B cell (primary cell): ENCODE data around the gene TBPL2. TPM values are rescaled to one million over a fixed set of nuclear protein-coding genes. Genes with fewer than 3 reads are reported as not detected.
A peak's percentile ranks its signal among the peaks of the same experiment; 100 is the strongest.

Source experiments
- ATAC-seq: fragments of 200-7000 bp; cut with Tn5 transposase; one replicate; pipeline ENCODE4 v1.10.0; 2021; ENCODE audit warnings: low read depth, mild to moderate bottlenecking, moderate number of reproducible peaks, moderate library complexity
- CTCF ChIA-PET: fragments of 350-600 bp; sonication (Branson Sonifier 250); formaldehyde crosslinking; loops from one replicate; lab custom pipeline; 2021; ENCODE audit warnings: antibody characterized with exemption, inconsistent platforms; lab: Charles Lee
- POLR2A ChIA-PET: fragments of 350-600 bp; sonication (Branson Sonifier 250); formaldehyde crosslinking; loops from one replicate; lab custom pipeline; 2021; ENCODE audit warnings: antibody characterized with exemption; lab: Charles Lee
- DNase-seq: peaks from one replicate; pipeline ENCODE4 v3.0.0; 2013
- H2AFZ ChIP-seq: 2 replicates; pipeline ENCODE4 v1.6.1; 2012; ENCODE audit warnings: mild to moderate bottlenecking, low read depth, low read length; ENCODE audit not compliant: insufficient read depth, poor library complexity, severe bottlenecking
- H3K27ac ChIP-seq, 2 donors: 1 replicate in 1 of 2; 2 replicates in 1 of 2; pipeline ENCODE4 v1.5.1; 2012 to 2013; ENCODE audit warnings: low read length in 2 of 2, mild to moderate bottlenecking in 2 of 2, moderate library complexity in 1 of 2
- H3K27me3 ChIP-seq, 4 experiments: fragments of 200-600 bp in 1 of 4; sonication (generic) in 1 of 4; replicated peaks in 1 of 4; 1 replicate in 2 of 4; 2 replicates in 2 of 4; pipeline versions ENCODE4 v1.6.1 to v1.7.0; 2013 to 2016; ENCODE audit warnings: low read length in 3 of 4, mild to moderate bottlenecking in 2 of 4, mixed read lengths in 1 of 4, moderate library complexity in 1 of 4; ENCODE audit not compliant: insufficient read depth in 4 of 4, control insufficient read depth in 3 of 4; ENCODE audit errors: control extremely low read depth in 1 of 4
- H3K36me3 ChIP-seq, 2 experiments: replicated peaks in 1 of 2; 1 replicate in 1 of 2; 2 replicates in 1 of 2; pipeline versions ENCODE4 v1.6.1 to v1.7.1; 2013; ENCODE audit warnings: low read length in 1 of 2; ENCODE audit not compliant: insufficient read depth in 2 of 2, control insufficient read depth in 1 of 2; ENCODE audit errors: control extremely low read depth in 1 of 2, extremely low read depth in 1 of 2
- H3K4me1 ChIP-seq, 2 donors: fragments of 200-600 bp in 1 of 2; sonication (generic) in 1 of 2; 1 replicate in 1 of 2; 2 replicates in 1 of 2; pipeline versions ENCODE4 v1.5.1 to v1.6.1; 2013 to 2017; ENCODE audit warnings: low read length in 2 of 2; ENCODE audit not compliant: control insufficient read depth in 2 of 2, insufficient read depth in 2 of 2
- H3K4me2 ChIP-seq: replicated peaks from 2 replicates; pipeline ENCODE3; 2012; ENCODE audit warnings: mild to moderate bottlenecking, low read depth, low read length; ENCODE audit not compliant: poor library complexity, severe bottlenecking
- H3K4me3 ChIP-seq, 5 experiments: fragments of 200-600 bp in 1 of 5; sonication (generic) in 1 of 5; 1 replicate in 3 of 5; 2 replicates in 2 of 5; pipeline versions ENCODE4 v1.5.1 to v1.7.0; 2011 to 2016; ENCODE audit warnings: low read length in 4 of 5, mild to moderate bottlenecking in 4 of 5, low read depth in 2 of 5, control low read depth in 1 of 5, moderate library complexity in 1 of 5; ENCODE audit not compliant: insufficient read depth in 1 of 5; ENCODE audit errors: control extremely low read depth in 1 of 5, extremely low read depth in 1 of 5
- H3K79me2 ChIP-seq: fragments of 200-600 bp; sonication (generic); one replicate; pipeline ENCODE4 v1.6.0; 2016; ENCODE audit warnings: low read length; ENCODE audit not compliant: control insufficient read depth, insufficient read depth
- H3K9ac ChIP-seq: fragments of 200-600 bp; sonication (generic); 2 replicates; pipeline ENCODE4 v1.6.1; 2017; ENCODE audit warnings: mild to moderate bottlenecking, low read length, moderate library complexity
- H3K9me3 ChIP-seq, 3 donors: one replicate each; pipeline versions ENCODE4 v1.6.1 to v1.7.1; 2013; ENCODE audit warnings: low read length in 2 of 3; ENCODE audit not compliant: control insufficient read depth in 2 of 3, insufficient read depth in 1 of 3; ENCODE audit errors: control extremely low read depth in 1 of 3
- H4K20me1 ChIP-seq: 2 replicates; pipeline ENCODE4 v1.6.0; 2012; ENCODE audit warnings: mild to moderate bottlenecking, low read length; ENCODE audit not compliant: insufficient read depth, control insufficient read depth, poor library complexity, severe bottlenecking
- H3K27ac Mint-ChIP-seq: one replicate; pipeline ENCODE4 v1.8.0; 2021; ENCODE audit warnings: mixed read lengths
- H3K27me3 Mint-ChIP-seq: one replicate; pipeline ENCODE4 v1.8.0; 2021; ENCODE audit warnings: mixed read lengths
- H3K4me1 Mint-ChIP-seq: one replicate; pipeline ENCODE4 v1.8.0; 2021; ENCODE audit warnings: mixed read lengths
- H3K4me3 Mint-ChIP-seq: one replicate; pipeline ENCODE4 v1.8.0; 2021; ENCODE audit warnings: mixed read lengths
- H3K9me3 Mint-ChIP-seq: one replicate; pipeline ENCODE4 v1.8.0; 2022; ENCODE audit warnings: mixed read lengths; ENCODE audit not compliant: insufficient read depth
- EZH2 ChIP-seq: IDR thresholded peaks from 2 replicates; pipeline ENCODE4 v1.6.1; 2012; ENCODE audit warnings: borderline replicate concordance, low read depth, mild to moderate bottlenecking, moderate library complexity, low read length; ENCODE audit not compliant: insufficient read depth, poor library complexity, severe bottlenecking
- WGBS: methylation state at CpG from one replicate; pipeline ENCODE4 v1.1.5; 2013; ENCODE audit warnings: missing lambda C conversion rate; ENCODE audit not compliant: insufficient coverage; 5-methylcytosine and 5-hydroxymethylcytosine counted together
- intact Hi-C: fragments of 100-400 bp; cut with micrococcal nuclease; formaldehyde crosslinking; loops from one replicate; pipeline ENCODE4 v1.10.0; 2022
- polyA plus RNA-seq: library from polyadenylated mRNA; depleted of rRNA; stranded (reverse); fragments of >200 nt; gene quantifications from 2 replicates; pipeline ENCODE4 v1.2.3, GENCODE V29; 2012
- total RNA-seq, 2 donors: library from RNA; stranded (reverse); fragments of 120-200 nt in 1 of 2; gene quantifications; 1 replicate in 1 of 2; 2 replicates in 1 of 2; pipeline versions ENCODE4 v1.2.3 to v1.2.4, GENCODE V29; 2013 to 2022
- TF ChIP-seq, protein P1 (sequence below): fragments of 200-600 bp; IDR thresholded peaks from one replicate; pipeline ENCODE4 v1.8.0; 2022; ENCODE audit warnings: antibody characterized with exemption, mild to moderate bottlenecking

Gene TBPL2
- total and polyA plus RNA-seq, 2 donors (not counting 1 experiment from before 2014, with no cell fraction given) = not detected

DNA sequence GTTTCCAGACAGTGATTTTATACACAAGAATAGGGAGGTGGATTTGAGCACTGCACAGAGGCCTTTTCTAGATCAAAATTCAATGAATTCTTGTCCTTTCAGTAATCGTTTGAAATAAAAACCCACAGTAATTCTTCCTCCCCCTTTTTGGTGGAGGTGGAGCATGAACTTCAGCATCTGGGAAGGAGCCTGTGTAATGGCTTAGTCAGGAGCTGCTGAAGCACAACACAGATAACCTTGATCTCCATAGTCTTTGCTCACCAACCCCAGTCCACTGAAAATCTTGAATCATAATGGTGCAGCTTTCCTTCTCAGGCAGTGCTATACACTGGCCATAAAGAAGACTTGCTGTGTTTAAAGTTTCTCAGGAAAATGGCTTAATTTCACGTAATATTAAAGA is 6.4 kb upstream of the TBPL2 start:
- intact Hi-C loops = loop anchor here (5.0 kb wide), 1 partner anchor 1870 kb away; no protein-coding TSS in a partner anchor
- H3K9me3 ChIP-seq = no peaks in the 10 kb centered on the region
- H4K20me1 ChIP-seq = no peaks in the 10 kb centered on the region
- H3K4me3 Mint-ChIP-seq = no peak overlapping the region
- no peak overlapping the region for H3K9ac ChIP-seq
- H3K27ac ChIP-seq = no peak overlapping the region
- H3K9me3 Mint-ChIP-seq = no peaks in the 10 kb centered on the region
- no peaks in the 10 kb centered on the region for H3K4me1 ChIP-seq
- TF ChIP-seq, protein P1, sequence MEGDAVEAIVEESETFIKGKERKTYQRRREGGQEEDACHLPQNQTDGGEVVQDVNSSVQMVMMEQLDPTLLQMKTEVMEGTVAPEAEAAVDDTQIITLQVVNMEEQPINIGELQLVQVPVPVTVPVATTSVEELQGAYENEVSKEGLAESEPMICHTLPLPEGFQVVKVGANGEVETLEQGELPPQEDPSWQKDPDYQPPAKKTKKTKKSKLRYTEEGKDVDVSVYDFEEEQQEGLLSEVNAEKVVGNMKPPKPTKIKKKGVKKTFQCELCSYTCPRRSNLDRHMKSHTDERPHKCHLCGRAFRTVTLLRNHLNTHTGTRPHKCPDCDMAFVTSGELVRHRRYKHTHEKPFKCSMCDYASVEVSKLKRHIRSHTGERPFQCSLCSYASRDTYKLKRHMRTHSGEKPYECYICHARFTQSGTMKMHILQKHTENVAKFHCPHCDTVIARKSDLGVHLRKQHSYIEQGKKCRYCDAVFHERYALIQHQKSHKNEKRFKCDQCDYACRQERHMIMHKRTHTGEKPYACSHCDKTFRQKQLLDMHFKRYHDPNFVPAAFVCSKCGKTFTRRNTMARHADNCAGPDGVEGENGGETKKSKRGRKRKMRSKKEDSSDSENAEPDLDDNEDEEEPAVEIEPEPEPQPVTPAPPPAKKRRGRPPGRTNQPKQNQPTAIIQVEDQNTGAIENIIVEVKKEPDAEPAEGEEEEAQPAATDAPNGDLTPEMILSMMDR = no peak
- no peak for TF ChIP-seq EZH2
- no CpG with 5 or more reads among the region's 2 CpGs for WGBS
- POLR2A ChIA-PET = no interaction called here
- DNase-seq (no peak), ATAC-seq (no peak)
- H3K4me3 ChIP-seq = no peak overlapping the region
- no peak overlapping the region for H3K4me2 ChIP-seq
- H3K36me3 ChIP-seq = no peaks in the 10 kb centered on the region
- H3K4me1 Mint-ChIP-seq = no peaks in the 10 kb centered on the region
- no peak overlapping the region for H3K27ac Mint-ChIP-seq
- no peak overlapping the region for H2AFZ ChIP-seq
- no peaks in the 10 kb centered on the region for H3K27me3 ChIP-seq
- CTCF ChIA-PET = interaction anchor here (0.6 to 8.0 kb wide), 22 partner anchors 8 to 1871 kb away, joined by 3 to 126 read pairs (median 4); no protein-coding TSS in a partner anchor
- no peaks in the 10 kb centered on the region for H3K79me2 ChIP-seq
- no peaks in the 10 kb centered on the region for H3K27me3 Mint-ChIP-seq

DNA sequence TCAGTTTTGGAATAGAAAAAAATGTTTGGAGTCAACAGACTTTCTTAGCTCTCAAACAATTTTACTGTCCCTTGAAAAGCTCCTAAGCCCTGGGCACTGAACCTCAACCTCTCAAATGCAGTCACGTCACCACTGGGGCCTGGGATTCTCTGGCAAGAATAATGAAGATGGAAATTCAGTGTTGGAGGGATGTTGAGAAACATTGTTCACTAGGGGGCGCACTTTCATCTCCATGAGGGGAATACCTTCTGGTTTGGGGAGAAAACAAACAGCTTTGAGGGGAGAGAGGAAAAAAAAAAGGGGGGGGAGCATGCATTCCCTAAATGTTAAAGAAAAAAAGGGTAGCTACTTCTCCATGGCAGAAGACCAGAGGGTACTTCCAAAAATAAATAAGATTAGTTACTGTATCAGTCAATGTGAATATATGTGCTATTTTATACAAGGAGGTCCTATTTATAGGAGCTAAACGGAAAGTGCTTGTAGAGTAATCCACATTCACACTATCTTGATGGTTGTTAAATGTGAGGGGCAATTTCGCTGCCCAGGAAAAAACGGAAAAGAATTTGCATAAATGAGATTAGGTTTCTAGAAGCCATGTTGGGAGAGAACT is 5.8 kb upstream of the TBPL2 start:
- TF ChIP-seq, protein P1 = peak; percentile 82
- no peak for TF ChIP-seq EZH2
- H3K27me3 Mint-ChIP-seq = no peaks in the 10 kb centered on the region
- H3K4me2 ChIP-seq = no peak overlapping the region
- no peak overlapping the region for H3K27ac ChIP-seq
- H3K79me2 ChIP-seq = no peaks in the 10 kb centered on the region
- H3K4me3 Mint-ChIP-seq = no peak overlapping the region
- H3K9me3 Mint-ChIP-seq = no peaks in the 10 kb centered on the region
- POLR2A ChIA-PET = no interaction called here
- DNase-seq (peak; percentile 69), ATAC-seq (no peak)
- H3K4me1 Mint-ChIP-seq = no peaks in the 10 kb centered on the region
- H3K27me3 ChIP-seq = no peaks in the 10 kb centered on the region
- H3K27ac Mint-ChIP-seq = no peak overlapping the region
- intact Hi-C loops = loop anchor here (5.0 kb wide), 1 partner anchor 1871 kb away; no protein-coding TSS in a partner anchor
- H2AFZ ChIP-seq = no peak overlapping the region
- no peaks in the 10 kb centered on the region for H3K4me1 ChIP-seq
- H3K9me3 ChIP-seq = no peaks in the 10 kb centered on the region
- H4K20me1 ChIP-seq = no peaks in the 10 kb centered on the region
- no peak overlapping the region for H3K4me3 ChIP-seq
- H3K36me3 ChIP-seq = no peaks in the 10 kb centered on the region
- no peak overlapping the region for H3K9ac ChIP-seq
- CTCF ChIA-PET = interaction anchor here (0.5 to 8.0 kb wide), 20 partner anchors 8 to 1871 kb away, joined by 3 to 126 read pairs (median 4); no protein-coding TSS in a partner anchor
- WGBS = 0% methylated on average over 1 of the region's 5 CpGs
